NCI-H1694 (cell line): ENCODE measurements around the gene RPUSD1.
"Not testable (repeated sequence)": the region's sequence is repeated elsewhere in the genome, so short reads cannot be mapped to it uniquely, and the experiment has no call there.

Source experiments
- DNase-seq: peaks from one replicate; lab custom pipeline; 2025; lab: John Stamatoyannopoulos, UW

Gene RPUSD1

GRCh38 chr16:766008-766819 lies 22.0 kb downstream of the RPUSD1 start:
- DNase-seq, result no peak

- DNase-seq, result no peak
Observed at GRCh38 chr16:765488-765865, 22.7 kb downstream of the RPUSD1 start.

- DNase-seq, result no peak
Observed at GRCh38 chr16:764848-765487, 23.2 kb downstream of the RPUSD1 start.

- no peak for DNase-seq
Observed at GRCh38 chr16:764184-764750, 23.9 kb downstream of the RPUSD1 start.

- no peak for DNase-seq
Observed at GRCh38 chr16:763369-764183, 24.6 kb downstream of the RPUSD1 start.

GRCh38 chr16:762595-763268 lies 25.4 kb downstream of the RPUSD1 start:
- DNase-seq, result no peak

GRCh38 chr16:761625-762513 lies 26.3 kb downstream of the RPUSD1 start:
- no peak for DNase-seq

- no peak for DNase-seq
Observed at GRCh38 chr16:760545-761343, 27.4 kb downstream of the RPUSD1 start, which contains the start of gene MSLN. TSS of gene MSLN (plus strand) at chr16:760734. CDS start at chr16:762681, 1,947 bp downstream.

GRCh38 chr16:760065-760464 lies 28.1 kb downstream of the RPUSD1 start:
- DNase-seq, result no peak

- no peak for DNase-seq
Observed at GRCh38 chr16:759110-759910, 28.9 kb downstream of the RPUSD1 start.

GRCh38 chr16:756428-756827 lies 31.8 kb downstream of the RPUSD1 start:
- no peak for DNase-seq

- no peak for DNase-seq
Observed at GRCh38 chr16:754656-755055, 33.5 kb downstream of the RPUSD1 start.

- not testable (repeated sequence) for DNase-seq
Observed at GRCh38 chr16:754121-754607, 34.0 kb downstream of the RPUSD1 start.

- no peak for DNase-seq
Observed at GRCh38 chr16:752007-752312, 36.2 kb downstream of the RPUSD1 start.

GRCh38 chr16:751152-752006 lies 36.8 kb downstream of the RPUSD1 start:
- DNase-seq, result no peak

GRCh38 chr16:750485-750884 lies 37.7 kb downstream of the RPUSD1 start:
- no peak for DNase-seq

GRCh38 chr16:749010-749409 lies 39.2 kb downstream of the RPUSD1 start:
- DNase-seq, result no peak
